SU-DHL-6 (cell line): Measurements from ENCODE around the gene CACFD1.

Experiments
- H2AFZ ChIP-seq: fragments of 200-600 bp; sonication (generic); 2 replicates; pipeline ENCODE4 v1.6.1; 2014; ENCODE audit warnings: low read depth, mild to moderate bottlenecking, moderate library complexity, mixed read lengths, antibody characterized with exemption, low read length; ENCODE audit not compliant: severe bottlenecking
- H3F3A ChIP-seq: fragments of 200-600 bp; shearing (Covaris generic); 2 replicates; pipeline ENCODE4 v1.6.0; 2016; ENCODE audit warnings: antibody characterized with exemption, mild to moderate bottlenecking; ENCODE audit not compliant: insufficient read depth
- H3K27ac ChIP-seq: fragments of 200-600 bp; sonication (generic); 2 replicates; pipeline ENCODE4 v1.5.1; 2016; ENCODE audit warnings: low read depth, mild to moderate bottlenecking, low read length, moderate library complexity, mixed read lengths
- H3K27me3 ChIP-seq: fragments of 200-600 bp; sonication (generic), shearing (Covaris generic); 2 replicates; pipeline ENCODE4 v1.6.0; 2014; ENCODE audit warnings: mild to moderate bottlenecking, low read length
- H3K36me3 ChIP-seq: fragments of 200-600 bp; sonication (generic); 2 replicates; pipeline ENCODE4 v1.6.1; 2014; ENCODE audit warnings: mild to moderate bottlenecking, low read length, mixed read lengths
- H3K4me2 ChIP-seq: fragments of 300-600, 200-600 bp; shearing (Covaris generic), sonication (generic); 2 replicates; pipeline ENCODE4 v1.6.0; 2014; ENCODE audit warnings: low read length, low read depth, mild to moderate bottlenecking; ENCODE audit not compliant: poor library complexity, severe bottlenecking
- H3K4me3 ChIP-seq: fragments of 200-600 bp; sonication (generic); 2 replicates; pipeline ENCODE4 v1.5.1; 2014; ENCODE audit warnings: antibody characterized with exemption, low read length, mild to moderate bottlenecking, mixed read lengths; ENCODE audit not compliant: insufficient read depth, poor library complexity, severe bottlenecking
- H3K79me2 ChIP-seq: fragments of 200-600 bp; sonication (generic); 2 replicates; pipeline ENCODE4 v1.6.1; 2014; ENCODE audit warnings: mild to moderate bottlenecking, low read length, moderate library complexity; ENCODE audit not compliant: insufficient read depth
- H3K9ac ChIP-seq: fragments of 200-600 bp; sonication (generic); 2 replicates; pipeline ENCODE4 v1.7.0; 2014; ENCODE audit warnings: mild to moderate bottlenecking, low read length
- H3K9me2 ChIP-seq: fragments of 200-600 bp; sonication (generic); replicated peaks from 2 replicates; pipeline ENCODE4 v1.6.1; 2014; ENCODE audit warnings: low read length; ENCODE audit not compliant: insufficient read depth
- H3K9me3 ChIP-seq: fragments of 200-600 bp; sonication (generic); 2 replicates; pipeline ENCODE4 v1.6.1; 2014; ENCODE audit warnings: low read length, mixed read lengths; ENCODE audit not compliant: insufficient read depth
- H4K20me1 ChIP-seq: fragments of 200-600 bp; sonication (generic); 2 replicates; pipeline ENCODE4 v1.6.1; 2014; ENCODE audit warnings: low read depth, mild to moderate bottlenecking, antibody characterized with exemption, low read length, moderate library complexity, mixed read lengths
- CTCF ChIP-seq: fragments of 200-600 bp; sonication (generic); IDR thresholded peaks from one replicate; pipeline ENCODE4 v1.5.1; 2017; ENCODE audit warnings: antibody characterized with exemption, mild to moderate bottlenecking, low read length, moderate library complexity; ENCODE audit not compliant: insufficient read depth, poor library complexity, severe bottlenecking
- EZH2phosphoT487 ChIP-seq: fragments of 200-600 bp; sonication (generic), shearing (Covaris generic); conservative IDR thresholded peaks from 2 replicates; pipeline ENCODE4 v1.6.1; 2018; ENCODE audit warnings: mild to moderate bottlenecking, antibody characterized with exemption, low read length, moderate library complexity, mixed read lengths

Gene CACFD1

GRCh38 chr9:133465984-133466383 is 6.2 kb downstream of the CACFD1 start:
- H3K9me2 ChIP-seq: no peaks in the 10 kb centered on the region
- H3K9me3 ChIP-seq: no peaks in the 10 kb centered on the region
- no peaks in the 10 kb centered on the region for H3F3A ChIP-seq
- H3K4me3 ChIP-seq: no peak overlapping the region
- H3K27ac ChIP-seq: no peak overlapping the region
- H3K4me2 ChIP-seq: no peak overlapping the region
- H3K9ac ChIP-seq: no peak overlapping the region
- H3K27me3 ChIP-seq: no peaks in the 10 kb centered on the region
- H4K20me1 ChIP-seq: no peaks in the 10 kb centered on the region
- no peak overlapping the region for H2AFZ ChIP-seq
- no peak for TF ChIP-seq EZH2phosphoT487
- H3K36me3 ChIP-seq: no peaks in the 10 kb centered on the region
- H3K79me2 ChIP-seq: no peaks in the 10 kb centered on the region

- Histone ChIP-seq H3K4me2 (no peak overlapping the region), H3K27me3 (no peaks in the 10 kb centered on the region), H3F3A (no peaks in the 10 kb centered on the region), H3K4me3 (no peak overlapping the region), H3K9ac (no peak overlapping the region), H3K36me3 (no peaks in the 10 kb centered on the region), H3K79me2 (no peaks in the 10 kb centered on the region), H3K9me3 (no peaks in the 10 kb centered on the region), H2AFZ (no peak overlapping the region), H3K9me2 (no peaks in the 10 kb centered on the region), H3K27ac (no peak overlapping the region), H4K20me1 (no peaks in the 10 kb centered on the region)
- TF ChIP-seq EZH2phosphoT487 (no peak), CTCF (no peak)
Measured at GRCh38 chr9:133467101-133467500, 7.3 kb downstream of the CACFD1 start.

GRCh38 chr9:133468374-133468773 is 8.6 kb downstream of the CACFD1 start:
- Histone ChIP-seq H3K27ac (no peak overlapping the region), H3K9ac (no peak overlapping the region), H3K36me3 (no peaks in the 10 kb centered on the region), H3K4me2 (no peak overlapping the region), H3K9me3 (no peaks in the 10 kb centered on the region), H3K79me2 (no peaks in the 10 kb centered on the region), H3F3A (no peaks in the 10 kb centered on the region), H4K20me1 (no peaks in the 10 kb centered on the region), H3K27me3 (no peaks in the 10 kb centered on the region), H2AFZ (no peak overlapping the region), H3K9me2 (no peaks in the 10 kb centered on the region), H3K4me3 (no peak overlapping the region)
- TF ChIP-seq CTCF (no peak), EZH2phosphoT487 (no peak)

- no peak overlapping the region for H3K4me3 ChIP-seq
- H3K79me2 ChIP-seq: no peaks in the 10 kb centered on the region
- no peaks in the 10 kb centered on the region for H3K36me3 ChIP-seq
- no peak overlapping the region for H3K4me2 ChIP-seq
- no peaks in the 10 kb centered on the region for H4K20me1 ChIP-seq
- no peak overlapping the region for H3K27ac ChIP-seq
- H2AFZ ChIP-seq: no peak overlapping the region
- TF ChIP-seq CTCF: no peak
- TF ChIP-seq EZH2phosphoT487: no peak
- no peaks in the 10 kb centered on the region for H3F3A ChIP-seq
- no peaks in the 10 kb centered on the region for H3K27me3 ChIP-seq
- H3K9me3 ChIP-seq: no peaks in the 10 kb centered on the region
- H3K9me2 ChIP-seq: no peaks in the 10 kb centered on the region
- no peak overlapping the region for H3K9ac ChIP-seq
Measured at GRCh38 chr9:133468777-133469421, 9.1 kb downstream of the CACFD1 start.
